ENCODE measurements around the gene ZNF689. TPM values are rescaled to one million over a fixed set of nuclear protein-coding genes. Genes with fewer than 3 reads are reported as not detected.

ZNF689 gene
- total and polyA plus RNA-seq, 2 of the 13 experiments (the other 11 are each of a cell fraction or from before 2014, with no cell fraction given) = 9.7 to 19.5 TPM

GRCh38 chr16:30656974-30657865 lies 47.0 kb upstream of the ZNF689 start (continued):
- TF ChIP-seq ZXDC (CRISPR knock-in tag; IDR thresholded peaks at IDR 0.05) (no peak), ZNF570 (CRISPR knock-in tag; IDR thresholded peaks at IDR 0.05; ENCODE audit: borderline replicate concordance) (no peak), ZNF512 (CRISPR knock-in tag; IDR thresholded peaks at IDR 0.05) (0 out of 2 replicates have a peak, but pooled peaks have one; percentile 44), ZNF33A (CRISPR knock-in tag; IDR thresholded peaks at IDR 0.05; ENCODE audit: borderline replicate concordance) (no peak), ZNF557 (CRISPR knock-in tag; IDR thresholded peaks at IDR 0.05) (no peak), ZNF407 (CRISPR knock-in tag; IDR thresholded peaks at IDR 0.05; ENCODE audit: not compliant biosample characterization) (no peak), HNRNPLL (IDR thresholded peaks at IDR 0.05; ENCODE audit: low read depth, low read length, poor library complexity, severe bottlenecking) (no peak), CSRNP2 (CRISPR knock-in tag; conservative IDR thresholded peaks at IDR 0.05; ENCODE audit: low read depth) (no peak), GLI4 (CRISPR knock-in tag; IDR thresholded peaks at IDR 0.05; ENCODE audit: borderline replicate concordance) (no peak; the same call in 1 of the 2 replicates), ZNF720 (CRISPR knock-in tag; IDR thresholded peaks at IDR 0.05) (no peak), BRD4 (CRISPR knock-in tag; IDR thresholded peaks at IDR 0.05) (no peak), CENPBD1 (CRISPR knock-in tag; IDR thresholded peaks at IDR 0.05; ENCODE audit: borderline replicate concordance, low read depth) (0 out of 2 replicates have a peak, but pooled peaks have one; percentile 78)

Data from HepG2 (cell line).